PC-9 (cell line): ENCODE data around the gene RHEB. TPM values are rescaled to one million over a fixed set of nuclear protein-coding genes. Genes with fewer than 3 reads are reported as not detected.

Experiments
- BruUV-seq: library from RNA; stranded (reverse); fragments of 400-500 nt; replicated peaks from 2 replicates; lab custom pipeline; 2021; lab: Mats Ljungman, UMichigan
- CTCF ChIA-PET: fragments of 300-600 bp; sonication (Branson Sonifier 250); formaldehyde crosslinking; loops from one replicate; lab custom pipeline; 2022; ENCODE audit warnings: antibody characterized with exemption; lab: Charles Lee
- POLR2A ChIA-PET: fragments of 300-600 bp; sonication (Branson Sonifier 250); formaldehyde crosslinking; loops from one replicate; lab custom pipeline; 2022; ENCODE audit warnings: antibody characterized with exemption; ENCODE audit not compliant: unreplicated experiment; lab: Charles Lee
- DNase-seq, 2 experiments: peaks; one replicate each; pipeline versions ENCODE4 v3.0.0 to v3.0.0-alpha.2; 2015 to 2022; ENCODE audit warnings: mixed read lengths in 1 of 2
- H2AFZ ChIP-seq: fragments of 200-600 bp; sonication (generic); 2 replicates; pipeline ENCODE4 v1.8.1; 2017; ENCODE audit warnings: antibody characterized with exemption
- H3F3A ChIP-seq: fragments of 200-600 bp; sonication (generic); 2 replicates; pipeline ENCODE4 v1.8.1; 2017; ENCODE audit warnings: antibody characterized with exemption, mild to moderate bottlenecking, low read depth; ENCODE audit not compliant: insufficient read depth
- H3K27ac ChIP-seq: fragments of 200-600 bp; sonication (generic); 2 replicates; pipeline ENCODE4 v1.6.1; 2016; ENCODE audit warnings: mixed run types
- H3K27me3 ChIP-seq: fragments of 200-600 bp; sonication (generic); 2 replicates; pipeline ENCODE4 v1.6.1; 2016; ENCODE audit warnings: low read depth, mixed run types; ENCODE audit not compliant: insufficient read depth
- H3K36me3 ChIP-seq: fragments of 200-600 bp; sonication (generic); 2 replicates; pipeline ENCODE4 v1.6.1; 2016; ENCODE audit warnings: low read depth, mixed run types
- H3K4me1 ChIP-seq: fragments of 200-600 bp; sonication (generic); replicated peaks from 2 replicates; pipeline ENCODE4 v1.6.1; 2016; ENCODE audit warnings: mixed run types; ENCODE audit not compliant: insufficient read depth
- H3K4me2 ChIP-seq: fragments of 200-600 bp; sonication (generic); 2 replicates; pipeline ENCODE4 v1.6.1; 2017; ENCODE audit warnings: mixed run types
- H3K4me3 ChIP-seq: fragments of 200-600 bp; sonication (generic); 2 replicates; pipeline ENCODE4 v1.6.1; 2016; ENCODE audit warnings: mixed run types
- H3K79me2 ChIP-seq: fragments of 200-600 bp; sonication (generic); 2 replicates; pipeline ENCODE4 v1.6.1; 2017; ENCODE audit warnings: low read depth, mixed run types
- H3K9me2 ChIP-seq: fragments of 200-600 bp; sonication (generic); 2 replicates; pipeline ENCODE4 v1.8.1; 2017; ENCODE audit warnings: mild to moderate bottlenecking; ENCODE audit not compliant: insufficient read depth
- H3K9me3 ChIP-seq: fragments of 200-600 bp; sonication (generic); 2 replicates; pipeline ENCODE4 v1.8.1; 2016; ENCODE audit warnings: low read depth; ENCODE audit not compliant: insufficient read depth
- H4K20me1 ChIP-seq: fragments of 200-600 bp; sonication (generic); 2 replicates; pipeline ENCODE4 v1.8.1; 2017; ENCODE audit not compliant: insufficient read depth
- CTCF ChIP-seq: fragments of 200-600 bp; sonication (generic); conservative IDR thresholded peaks from 2 replicates; pipeline ENCODE4 v1.6.1; 2017; ENCODE audit warnings: mixed run types, antibody characterized with exemption, mild to moderate bottlenecking, moderate library complexity
- EZH2 ChIP-seq: fragments of 200-600 bp; sonication (generic); IDR thresholded peaks from 2 replicates; pipeline ENCODE4 v1.8.0; 2017; ENCODE audit warnings: antibody characterized with exemption, low read depth
- intact Hi-C: fragments of 100-400 bp; cut with micrococcal nuclease; formaldehyde crosslinking; loops from one replicate; pipeline ENCODE4 v1.10.0; 2022; ENCODE audit not compliant: unreplicated experiment
- total RNA-seq: library from RNA; stranded (reverse); gene quantifications from 2 replicates; pipeline ENCODE4 v1.2.3, GENCODE V29; 2021

The RHEB gene
- total RNA-seq, 1 experiment from 2014 or later, result 202 TPM

GRCh38 chr7:151489498-151489897 lies 30.2 kb downstream of the RHEB start:
- TF ChIP-seq EZH2 (no peak), CTCF (no peak)
- BruUV-seq, result no TSS peak
- POLR2A ChIA-PET, result interaction anchor here (0.9 kb wide), 1 partner anchor 30 kb away, joined by 3 read pairs; the partner anchor contains the start of gene RHEB
- no peak overlapping the region for H2AFZ ChIP-seq
- H3K4me3 ChIP-seq, result no peak overlapping the region
- H3K4me1 ChIP-seq, result peaks cover 65% of the 10 kb centered on the region
- H3K79me2 ChIP-seq, result peaks cover 99% of the 10 kb centered on the region
- H3K27ac ChIP-seq, result no peak overlapping the region
- peaks cover 13% of the 10 kb centered on the region; the same call in 1 of the 2 replicates for H4K20me1 ChIP-seq
- no peaks in the 10 kb centered on the region for H3K27me3 ChIP-seq
- peaks cover 77% of the 10 kb centered on the region for H3F3A ChIP-seq
- intact Hi-C loops, result no loop called here
- CTCF ChIA-PET, result no interaction called here
- no peaks in the 10 kb centered on the region for H3K9me3 ChIP-seq
- no peak overlapping the region for H3K4me2 ChIP-seq
- H3K9me2 ChIP-seq, result no peaks in the 10 kb centered on the region
- peaks cover 57% of the 10 kb centered on the region for H3K36me3 ChIP-seq
- no peak for DNase-seq

- H4K20me1 ChIP-seq, result peaks cover 4% of the 10 kb centered on the region; the same call in 1 of the 2 replicates
- H2AFZ ChIP-seq, result no peak overlapping the region
- no peak overlapping the region for H3K4me2 ChIP-seq
- no peak overlapping the region for H3K4me3 ChIP-seq
- H3F3A ChIP-seq, result peaks cover 76% of the 10 kb centered on the region
- no peaks in the 10 kb centered on the region for H3K9me2 ChIP-seq
- no TSS peak for BruUV-seq
- H3K36me3 ChIP-seq, result peaks cover 69% of the 10 kb centered on the region
- intact Hi-C loops, result no loop called here
- no peaks in the 10 kb centered on the region for H3K27me3 ChIP-seq
- CTCF ChIA-PET, result interaction anchor here (0.7 to 1.1 kb wide), 2 partner anchors 21 to 613 kb away, joined by 3 to 5 read pairs; no protein-coding TSS in a partner anchor
- TF ChIP-seq EZH2, result no peak
- no peak for TF ChIP-seq CTCF
- peaks cover 65% of the 10 kb centered on the region for H3K4me1 ChIP-seq
- H3K9me3 ChIP-seq, result no peaks in the 10 kb centered on the region
- POLR2A ChIA-PET, result no interaction called here
- peaks cover 99% of the 10 kb centered on the region for H3K79me2 ChIP-seq
- H3K27ac ChIP-seq, result peak overlapping the region; percentile 17; the same call in 1 of the 2 replicates
- DNase-seq, result no peak
Measured at GRCh38 chr7:151488096-151488495, 31.6 kb downstream of the RHEB start.

GRCh38 chr7:151487228-151487627 lies 32.5 kb downstream of the RHEB start:
- peaks cover 61% of the 10 kb centered on the region for H3K4me1 ChIP-seq
- POLR2A ChIA-PET, result no interaction called here
- no peak overlapping the region for H2AFZ ChIP-seq
- H3K27me3 ChIP-seq, result no peaks in the 10 kb centered on the region
- H3K4me3 ChIP-seq, result no peak overlapping the region
- no TSS peak for BruUV-seq
- H3F3A ChIP-seq, result peaks cover 70% of the 10 kb centered on the region
- H3K9me3 ChIP-seq, result no peaks in the 10 kb centered on the region
- peaks cover 4% of the 10 kb centered on the region; the same call in 1 of the 2 replicates for H4K20me1 ChIP-seq
- TF ChIP-seq EZH2, result no peak
- no peak for TF ChIP-seq CTCF
- no peak overlapping the region for H3K4me2 ChIP-seq
- H3K36me3 ChIP-seq, result peaks cover 78% of the 10 kb centered on the region
- H3K27ac ChIP-seq, result 0 out of 2 replicates have a peak overlapping the region, but pooled peaks have one; percentile 25
- intact Hi-C loops, result no loop called here
- no peak for DNase-seq
- no peaks in the 10 kb centered on the region for H3K9me2 ChIP-seq
- peaks cover 99% of the 10 kb centered on the region for H3K79me2 ChIP-seq
- CTCF ChIA-PET, result interaction anchor here (0.7 to 1.1 kb wide), 2 partner anchors 22 to 614 kb away, joined by 3 to 5 read pairs; no protein-coding TSS in a partner anchor
